Esophagus (tissue), 2 donors: ENCODE data around the gene DPYSL4. TPM values are rescaled to one million over a fixed set of nuclear protein-coding genes. Genes with fewer than 3 reads are reported as not detected.

Experiments used
- H3K27ac ChIP-seq, 2 donors: one replicate each; pipeline ENCODE4 v1.5.1; 2013; ENCODE audit warnings: low read depth in 2 of 2, mild to moderate bottlenecking in 2 of 2, inconsistent platforms in 1 of 2, low read length in 1 of 2, moderate library complexity in 1 of 2
- H3K27me3 ChIP-seq, 2 donors: one replicate each; pipeline ENCODE4 v1.6.1; 2013; ENCODE audit warnings: low read length in 2 of 2, control low read depth in 1 of 2, mild to moderate bottlenecking in 1 of 2; ENCODE audit not compliant: insufficient read depth in 2 of 2, control insufficient read depth in 1 of 2
- H3K36me3 ChIP-seq, 2 donors: one replicate each; pipeline ENCODE4 v1.6.1; 2013; ENCODE audit warnings: low read length in 1 of 2; ENCODE audit not compliant: control insufficient read depth in 2 of 2, insufficient read depth in 2 of 2
- H3K4me1 ChIP-seq, 2 donors: one replicate each; pipeline ENCODE4 v1.6.1; 2013; ENCODE audit warnings: low read length in 1 of 2; ENCODE audit not compliant: control insufficient read depth in 2 of 2, insufficient read depth in 2 of 2
- H3K4me3 ChIP-seq, 2 donors: one replicate each; pipeline ENCODE4 v1.5.1; 2013; ENCODE audit warnings: low read length in 2 of 2, mild to moderate bottlenecking in 2 of 2, low read depth in 1 of 2, moderate library complexity in 1 of 2
- H3K9me3 ChIP-seq, 2 donors: one replicate each; pipeline ENCODE4 v1.6.1; 2013; ENCODE audit warnings: mild to moderate bottlenecking in 2 of 2, low read depth in 1 of 2, low read length in 1 of 2, moderate library complexity in 1 of 2; ENCODE audit not compliant: control insufficient read depth in 2 of 2, insufficient read depth in 1 of 2
- WGBS, 2 donors: extraction: QIAGEN DNeasy Blood & Tissue Kit; methylation state at CpG; one replicate each; pipeline ENCODE4 v1.1.7; 2013; 5-methylcytosine and 5-hydroxymethylcytosine counted together
- polyA plus RNA-seq, 2 donors: library from polyadenylated mRNA; stranded (reverse); fragments of 200-250 nt; gene quantifications; one replicate each; pipeline ENCODE4 v1.2.3, GENCODE V29; 2013
- donor health status: healthy with polysubstance abuse.
- donor health status: Bipolar disorder and iron deficiency.

Gene DPYSL4
- polyA plus RNA-seq, 2 donors = 0.26 to 0.52 TPM

GRCh38 chr10:132149271-132149670 is 37.5 kb upstream of the DPYSL4 start:
- Histone ChIP-seq H3K4me1 (no peaks in the 10 kb centered on the region), H3K4me3 (no peak overlapping the region), H3K36me3 (no peaks in the 10 kb centered on the region), H3K9me3 (no peaks in the 10 kb centered on the region), H3K27ac (no peak overlapping the region), H3K27me3 (no peaks in the 10 kb centered on the region)
- 78 to 79% methylated on average over 12 to 16 of the region's 23 CpGs for WGBS, 2 donors

- no peaks in the 10 kb centered on the region for H3K36me3 ChIP-seq
- no peaks in the 10 kb centered on the region for H3K4me1 ChIP-seq
- no peak overlapping the region for H3K27ac ChIP-seq
- H3K9me3 ChIP-seq = no peaks in the 10 kb centered on the region
- H3K4me3 ChIP-seq = no peak overlapping the region
- WGBS, 2 donors = 95 to 97% methylated on average over 7 of the region's 7 CpGs
- no peaks in the 10 kb centered on the region for H3K27me3 ChIP-seq
Measured at GRCh38 chr10:132149917-132150316, 36.8 kb upstream of the DPYSL4 start.

- Histone ChIP-seq H3K27ac (no peak overlapping the region), H3K4me1 (no peaks in the 10 kb centered on the region), H3K36me3 (no peaks in the 10 kb centered on the region), H3K27me3 (no peaks in the 10 kb centered on the region), H3K9me3 (no peaks in the 10 kb centered on the region), H3K4me3 (no peak overlapping the region)
- 92 to 94% methylated on average over 2 of the region's 2 CpGs for WGBS, 2 donors
Measured at GRCh38 chr10:132150777-132151176, 36.0 kb upstream of the DPYSL4 start.

- H3K9me3 ChIP-seq = no peaks in the 10 kb centered on the region
- H3K4me1 ChIP-seq = no peaks in the 10 kb centered on the region
- no peak overlapping the region for H3K4me3 ChIP-seq
- no peaks in the 10 kb centered on the region for H3K27me3 ChIP-seq
- H3K27ac ChIP-seq = no peak overlapping the region
- 89 to 93% methylated on average over 3 of the region's 3 CpGs for whole genome bisulfite sequencing, 2 donors
- H3K36me3 ChIP-seq = no peaks in the 10 kb centered on the region
Measured at GRCh38 chr10:132151286-132151950, 35.3 kb upstream of the DPYSL4 start.

DNA sequence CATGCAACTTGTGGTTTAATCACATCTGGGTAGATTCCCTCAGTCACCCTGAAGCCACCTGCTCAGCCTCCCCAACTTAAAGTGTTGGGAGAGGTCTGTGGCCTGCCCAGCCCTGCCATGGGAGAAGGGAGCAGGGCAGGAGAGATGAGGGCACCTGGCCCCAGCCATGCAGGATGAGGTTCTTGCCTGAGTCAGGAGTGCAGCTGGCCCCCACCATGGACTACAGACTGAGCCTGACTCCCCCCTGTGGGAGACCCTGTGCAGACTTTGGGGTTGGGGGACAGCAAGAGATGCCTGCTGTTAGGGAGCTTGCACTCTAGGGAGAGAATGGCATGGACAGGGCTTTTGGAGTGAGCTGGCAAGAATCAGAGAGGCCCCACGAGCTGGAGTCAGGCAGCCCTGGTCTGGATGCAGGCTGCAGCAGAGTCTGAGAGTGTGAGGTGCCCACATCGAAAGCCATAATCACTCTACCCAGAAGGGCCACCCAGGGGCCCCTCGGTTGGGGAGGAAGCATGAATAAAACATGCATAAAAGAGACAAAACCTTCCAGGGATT is 34.7 kb upstream of the DPYSL4 start:
- no peak overlapping the region for H3K27ac ChIP-seq
- H3K36me3 ChIP-seq = no peaks in the 10 kb centered on the region
- no peak overlapping the region for H3K4me3 ChIP-seq
- WGBS, 2 donors = 40 to 58% methylated on average over 3 of the region's 3 CpGs
- H3K4me1 ChIP-seq = no peaks in the 10 kb centered on the region
- no peaks in the 10 kb centered on the region for H3K27me3 ChIP-seq
- no peaks in the 10 kb centered on the region for H3K9me3 ChIP-seq

GRCh38 chr10:132152896-132153580 is 33.7 kb upstream of the DPYSL4 start:
- Histone ChIP-seq H3K36me3 (no peaks in the 10 kb centered on the region), H3K9me3 (no peaks in the 10 kb centered on the region), H3K4me1 (no peaks in the 10 kb centered on the region), H3K27ac (no peak overlapping the region), H3K27me3 (no peaks in the 10 kb centered on the region), H3K4me3 (no peak overlapping the region)
- WGBS, 2 donors = 73 to 76% methylated on average over 13 of the region's 13 CpGs

DNA sequence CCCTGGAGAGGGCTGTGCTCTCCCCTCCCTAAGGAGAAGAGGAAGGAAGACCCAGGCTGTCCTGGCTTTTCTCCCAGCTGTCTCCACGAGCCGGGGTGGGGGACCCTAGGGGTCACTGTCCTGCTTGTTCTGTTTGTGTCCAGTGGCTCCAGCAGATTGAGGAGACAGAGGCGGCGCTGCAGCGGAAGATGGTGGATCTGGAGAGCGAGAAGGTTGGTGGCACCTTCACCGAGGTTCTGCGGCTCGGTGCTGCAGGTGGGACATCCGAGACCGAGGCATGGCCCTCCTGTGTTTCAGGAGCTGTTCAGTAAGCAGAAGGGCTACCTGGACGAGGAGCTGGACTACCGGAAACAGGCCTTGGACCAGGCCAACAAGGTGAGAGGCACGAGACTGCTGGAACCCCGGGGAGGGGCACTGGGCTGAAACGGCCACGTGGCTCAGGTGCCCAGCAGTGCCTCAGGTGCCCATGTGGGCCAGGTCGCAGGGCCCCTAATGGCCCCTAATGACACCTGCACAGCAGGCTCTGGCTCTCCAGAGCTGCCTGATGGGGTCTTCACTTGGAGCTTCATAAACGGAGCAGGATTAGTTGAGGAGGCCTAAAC is 33.0 kb upstream of the DPYSL4 start:
- Histone ChIP-seq H3K36me3 (no peaks in the 10 kb centered on the region), H3K4me3 (no peak overlapping the region), H3K9me3 (no peaks in the 10 kb centered on the region), H3K4me1 (no peaks in the 10 kb centered on the region), H3K27ac (no peak overlapping the region), H3K27me3 (no peaks in the 10 kb centered on the region)
- 85 to 86% methylated on average over 19 of the region's 19 CpGs for WGBS, 2 donors

DNA sequence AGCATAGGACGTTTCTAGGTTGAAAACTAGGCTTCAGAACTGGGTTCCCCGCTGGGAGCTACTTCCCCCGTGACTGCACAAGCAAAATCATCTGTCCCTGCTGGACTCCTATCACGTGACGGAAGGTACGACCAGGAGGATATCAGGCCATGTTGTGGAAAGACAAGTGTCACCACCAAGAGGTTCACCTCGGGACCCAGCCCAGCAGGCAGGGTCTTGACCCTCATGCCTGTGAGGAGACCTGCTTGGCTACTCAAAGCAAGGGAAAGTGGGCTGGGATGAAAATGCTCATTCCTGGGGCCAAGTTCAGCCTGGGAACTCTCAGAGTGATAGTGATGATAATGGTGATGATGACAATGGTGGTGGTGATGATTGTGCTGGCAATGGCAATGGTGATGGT is 32.3 kb upstream of the DPYSL4 start:
- no peaks in the 10 kb centered on the region for H3K4me1 ChIP-seq
- H3K36me3 ChIP-seq = no peaks in the 10 kb centered on the region
- 66 to 69% methylated on average over 7 of the region's 7 CpGs for WGBS, 2 donors
- H3K27ac ChIP-seq = no peak overlapping the region
- H3K9me3 ChIP-seq = no peaks in the 10 kb centered on the region
- H3K4me3 ChIP-seq = no peak overlapping the region
- H3K27me3 ChIP-seq = no peaks in the 10 kb centered on the region

DNA sequence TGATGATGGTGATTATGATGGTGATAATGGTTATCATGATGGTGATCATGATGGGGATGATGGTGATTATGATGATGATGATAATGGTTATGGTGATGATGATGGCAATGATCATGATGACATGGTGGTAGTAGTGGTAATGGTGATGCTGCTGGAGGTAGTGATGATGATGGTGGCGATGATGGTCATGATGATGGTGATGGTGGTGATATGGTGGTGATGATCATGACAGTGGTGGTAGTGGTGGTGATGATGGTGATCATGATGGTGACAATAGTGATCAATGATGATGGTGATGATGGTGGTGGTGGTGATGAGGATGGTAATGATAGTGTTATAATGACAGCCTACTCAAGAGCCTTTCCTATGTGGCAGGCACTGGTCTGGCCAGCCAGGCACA is 31.8 kb upstream of the DPYSL4 start:
- Histone ChIP-seq H3K27ac (no peak overlapping the region), H3K9me3 (no peaks in the 10 kb centered on the region), H3K4me1 (no peaks in the 10 kb centered on the region), H3K4me3 (no peak overlapping the region), H3K27me3 (no peaks in the 10 kb centered on the region), H3K36me3 (no peaks in the 10 kb centered on the region)
- WGBS, 2 donors = 94 to 100% methylated on average over 1 of the region's 1 CpG
